Ishikawa (cell line): ENCODE results near the gene MT1B.

Experiments used
- EP300 ChIP-seq: IDR thresholded peaks from 2 replicates; pipeline ENCODE4 v1.6.1; 2012; ENCODE audit warnings: borderline replicate concordance
- FOXM1 ChIP-seq: IDR thresholded peaks from 2 replicates; pipeline ENCODE4 v1.6.1; 2012; ENCODE audit warnings: low read depth, borderline replicate concordance
- REST ChIP-seq: IDR thresholded peaks from 2 replicates; pipeline ENCODE4 v1.6.1; 2012; ENCODE audit warnings: low read depth, mild to moderate bottlenecking
- YY1 ChIP-seq: IDR thresholded peaks from 2 replicates; pipeline ENCODE4 v1.6.1; 2012; ENCODE audit warnings: low read depth
- ZBTB7A ChIP-seq: IDR thresholded peaks from 2 replicates; pipeline ENCODE4 v1.6.1; 2012; ENCODE audit warnings: low read depth
- TF ChIP-seq, protein P1 (sequence below): IDR thresholded peaks from 2 replicates; pipeline ENCODE4 v1.6.1; 2012

- no peak for TF ChIP-seq REST
- TF ChIP-seq ZBTB7A = no peak
- no peak for TF ChIP-seq EP300
- no peak for TF ChIP-seq FOXM1
- TF ChIP-seq, protein P1, sequence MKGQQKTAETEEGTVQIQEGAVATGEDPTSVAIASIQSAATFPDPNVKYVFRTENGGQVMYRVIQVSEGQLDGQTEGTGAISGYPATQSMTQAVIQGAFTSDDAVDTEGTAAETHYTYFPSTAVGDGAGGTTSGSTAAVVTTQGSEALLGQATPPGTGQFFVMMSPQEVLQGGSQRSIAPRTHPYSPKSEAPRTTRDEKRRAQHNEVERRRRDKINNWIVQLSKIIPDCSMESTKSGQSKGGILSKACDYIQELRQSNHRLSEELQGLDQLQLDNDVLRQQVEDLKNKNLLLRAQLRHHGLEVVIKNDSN = no peak
- TF ChIP-seq YY1 = no peak
Measured at GRCh38 chr16:56701534-56701933, 49.8 kb downstream of the MT1B start.
